ENCODE data around the gene MOCOS. TPM values are rescaled to one million over a fixed set of nuclear protein-coding genes. Genes with fewer than 3 reads are reported as not detected.

The MOCOS gene
- total and polyA plus RNA-seq, 9 donors = 5.4 to 35.5 (median 8.8) TPM

DNA sequence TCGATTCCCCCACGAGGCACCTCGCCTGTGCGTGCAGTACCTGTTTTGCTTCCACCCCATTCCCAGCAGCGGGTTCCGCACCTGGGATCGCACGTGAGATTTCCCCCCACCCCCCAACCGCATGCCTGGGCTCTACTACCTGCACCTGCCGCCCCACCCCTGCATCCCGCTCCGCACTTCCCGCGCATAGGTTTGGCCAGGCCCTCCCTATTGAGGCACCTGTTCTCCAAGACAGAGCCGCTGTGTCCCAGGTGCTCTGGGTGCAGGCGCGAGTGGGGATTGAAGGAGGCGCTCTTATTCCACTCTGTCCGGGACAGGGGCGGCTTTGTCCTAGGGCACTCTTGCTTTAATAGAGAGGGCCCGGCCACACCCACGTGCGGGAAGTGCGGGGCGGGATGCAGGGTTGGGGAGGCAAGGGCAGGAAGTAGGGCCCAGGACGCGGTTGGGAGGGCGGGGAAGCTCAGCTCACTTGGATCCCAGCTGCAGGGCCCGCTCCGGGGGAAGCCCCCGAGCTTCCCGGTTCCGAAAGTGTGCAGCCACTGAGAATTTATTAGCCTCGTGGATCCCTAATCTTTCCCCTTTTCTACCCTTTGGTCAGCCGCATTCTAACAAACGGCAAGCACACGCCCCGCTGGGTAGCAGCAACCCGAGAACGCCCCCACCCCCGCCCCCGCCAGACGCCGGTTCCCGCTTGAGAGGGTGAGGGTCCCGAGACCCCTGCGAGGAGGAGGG lies 670 bp upstream of the MOCOS start:
- no peaks in the 10 kb centered on the region for H3K9me3 ChIP-seq
- DNase-seq = peak; percentile 57 to 76 (median 74)
- 9 to 12% (median 11%) methylated on average over 46 to 47 of the region's 47 CpGs for WGBS, 3 donors
- peak overlapping the region; percentile 17 to 82 for H3K27ac ChIP-seq
- no peaks in the 10 kb centered on the region for H3K27me3 ChIP-seq
- peaks cover 17% of the 10 kb centered on the region for H3K4me1 ChIP-seq (ENCODE audit: insufficient read depth)
- peak overlapping the region; percentile 68 for H3K4me3 ChIP-seq
- intact Hi-C loops (cut with DNase I) = loop anchor here in 2 of 4 donors (5.0 kb wide), 3 partner anchors 34 to 59 kb away; partner anchors contain the start of genes ELP2 (in 1 of the 2) and SLC39A6 (in 1 of the 2)
- no peaks in the 10 kb centered on the region for H3K36me3 ChIP-seq
- TF ChIP-seq POLR2A (IDR thresholded peaks at IDR 0.05) = no peak
- no peak for TF ChIP-seq CTCF (IDR thresholded peaks at IDR 0.05)
- no peak for TF ChIP-seq EP300 (IDR thresholded peaks at IDR 0.05)

GRCh38 chr18:36187826-36188721 lies 777 bp downstream of the MOCOS start:
- H3K27ac ChIP-seq = peak overlapping the region in 1 of 2 donors; percentile 82
- peak; percentile 47 to 72 (median 61) for DNase-seq
- WGBS, 3 donors = 23 to 29% (median 26%) methylated on average over 43 of the region's 43 CpGs

DNA sequence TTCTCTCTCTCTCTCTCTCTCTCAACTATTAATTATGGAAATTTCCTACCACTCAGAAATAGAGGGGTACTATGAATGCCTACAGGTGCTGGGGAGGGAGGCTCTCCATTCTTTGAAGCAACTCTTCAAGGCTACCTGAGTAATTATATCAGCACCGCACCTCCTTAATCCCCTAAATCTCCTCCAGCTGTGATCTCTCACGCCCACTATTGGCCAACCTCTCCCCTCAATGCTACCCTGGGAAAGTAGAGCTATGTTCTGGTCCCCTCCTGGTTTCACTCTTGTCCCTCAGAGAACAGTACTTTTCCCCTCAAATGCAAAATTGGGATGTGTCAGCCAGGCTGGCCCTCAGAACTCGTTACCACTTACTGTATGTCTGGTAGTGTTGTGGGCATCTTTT lies 1.6 kb downstream of the MOCOS start:
- WGBS, 3 donors = 51 to 59% (median 53%) methylated on average over 3 of the region's 3 CpGs
- TF ChIP-seq CTCF (IDR thresholded peaks at IDR 0.05) = no peak
- no peak for TF ChIP-seq EP300 (IDR thresholded peaks at IDR 0.05)
- TF ChIP-seq POLR2A (IDR thresholded peaks at IDR 0.05) = no peak
- intact Hi-C loops (cut with DNase I) = loop anchor here in 2 of 4 donors (5.0 kb wide), 3 partner anchors 37 to 62 kb away; partner anchors contain the start of genes ELP2 (in 1 of the 2) and SLC39A6 (in 1 of the 2)
- no peak overlapping the region for H3K4me3 ChIP-seq
- H3K27ac ChIP-seq = peak overlapping the region in 1 of 2 donors; percentile 82
- no peaks in the 10 kb centered on the region for H3K9me3 ChIP-seq
- H3K27me3 ChIP-seq = no peaks in the 10 kb centered on the region
- peaks cover 14% of the 10 kb centered on the region for H3K4me1 ChIP-seq (ENCODE audit: insufficient read depth)
- no peaks in the 10 kb centered on the region for H3K36me3 ChIP-seq
- no peak for DNase-seq

More at GRCh38 chr18:36187826-36188721, 777 bp downstream of the MOCOS start:
- TF ChIP-seq EP300 (IDR thresholded peaks at IDR 0.05) = no peak
- no peak for TF ChIP-seq CTCF (IDR thresholded peaks at IDR 0.05)
- no peak for TF ChIP-seq POLR2A (IDR thresholded peaks at IDR 0.05)
- Histone ChIP-seq H3K9me3 (no peaks in the 10 kb centered on the region), H3K4me1 (ENCODE audit: insufficient read depth) (peaks cover 14% of the 10 kb centered on the region), H3K4me3 (peak overlapping the region; percentile 68), H3K27me3 (no peaks in the 10 kb centered on the region), H3K36me3 (no peaks in the 10 kb centered on the region)
- intact Hi-C loops (cut with DNase I) = loop anchor here in 2 of 4 donors (5.0 kb wide), 3 partner anchors 36 to 61 kb away; partner anchors contain the start of genes ELP2 (in 1 of the 2) and SLC39A6 (in 1 of the 2)

DNA sequence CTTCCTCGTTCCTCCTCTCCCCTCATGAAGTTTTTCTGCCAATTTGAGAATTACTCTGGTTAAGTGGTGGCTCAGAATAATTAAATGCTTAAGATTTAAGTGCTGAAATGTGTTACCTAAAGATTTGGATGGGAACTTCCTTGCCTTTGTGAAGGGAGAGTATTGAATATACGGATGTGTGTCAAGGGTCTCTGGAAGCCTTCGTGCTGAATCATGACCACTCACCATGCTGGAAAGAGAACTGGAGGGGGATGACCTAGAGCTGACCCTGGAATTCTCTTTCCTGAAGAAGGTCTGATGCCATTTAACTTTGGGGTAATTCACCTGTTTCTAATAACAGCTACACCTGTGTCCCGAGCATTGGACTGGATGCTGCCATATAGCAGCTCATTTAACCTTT lies 2.2 kb downstream of the MOCOS start:
- Histone ChIP-seq H3K27ac (no peak overlapping the region), H3K27me3 (no peaks in the 10 kb centered on the region), H3K36me3 (no peaks in the 10 kb centered on the region), H3K9me3 (no peaks in the 10 kb centered on the region), H3K4me1 (ENCODE audit: insufficient read depth) (peaks cover 14% of the 10 kb centered on the region), H3K4me3 (no peak overlapping the region)
- no peak for TF ChIP-seq CTCF (IDR thresholded peaks at IDR 0.05)
- TF ChIP-seq POLR2A (IDR thresholded peaks at IDR 0.05) = no peak
- no peak for TF ChIP-seq EP300 (IDR thresholded peaks at IDR 0.05)
- no peak for DNase-seq
- WGBS, 3 donors = 45 to 57% (median 52%) methylated on average over 4 of the region's 4 CpGs
- intact Hi-C loops (cut with DNase I) = loop anchor here in 2 of 4 donors (5.0 kb wide), 3 partner anchors 37 to 62 kb away; partner anchors contain the start of genes ELP2 (in 1 of the 2) and SLC39A6 (in 1 of the 2)

All from ovary (tissue), 9 donors.